HCT116 (cell line): ENCODE data around the gene LMX1A.

Experiments
- POLR2A ChIP-seq: IDR thresholded peaks from 2 replicates; pipeline ENCODE4 v1.7.0; 2011; ENCODE audit warnings: borderline replicate concordance; ENCODE audit not compliant: insufficient read depth, insufficient read length; ENCODE audit errors: extremely low read depth
- POLR2AphosphoS5 ChIP-seq: IDR thresholded peaks from 2 replicates; pipeline ENCODE4 v1.6.1; 2011; ENCODE audit warnings: mild to moderate bottlenecking, low read depth, low read length, moderate library complexity
- TF ChIP-seq, protein P1 (sequence below): IDR thresholded peaks from 2 replicates; pipeline ENCODE4 v1.6.1; 2012
- TF ChIP-seq, protein P2 (sequence below), 3 experiments: fragments of 200-600 bp in 1 of 3; sonication (generic) in 1 of 3; IDR thresholded peaks in 2 of 3; conservative IDR thresholded peaks in 1 of 3; 2 replicates each; pipeline ENCODE4 v1.5.1; 2012 to 2017; ENCODE audit warnings: low read depth in 2 of 3, low read length in 2 of 3, antibody characterized with exemption in 1 of 3, borderline replicate concordance in 1 of 3, control low read depth in 1 of 3, mild to moderate bottlenecking in 1 of 3, mixed read lengths in 1 of 3, mixed run types in 1 of 3, moderate library complexity in 1 of 3; ENCODE audit not compliant: insufficient read depth in 1 of 3
- TF ChIP-seq, protein P3 (sequence below): IDR thresholded peaks from 2 replicates; pipeline ENCODE4 v1.6.1; 2011; ENCODE audit warnings: mild to moderate bottlenecking, low read length, moderate library complexity; ENCODE audit not compliant: insufficient replicate concordance; ENCODE audit errors: extremely low read depth

DNA sequence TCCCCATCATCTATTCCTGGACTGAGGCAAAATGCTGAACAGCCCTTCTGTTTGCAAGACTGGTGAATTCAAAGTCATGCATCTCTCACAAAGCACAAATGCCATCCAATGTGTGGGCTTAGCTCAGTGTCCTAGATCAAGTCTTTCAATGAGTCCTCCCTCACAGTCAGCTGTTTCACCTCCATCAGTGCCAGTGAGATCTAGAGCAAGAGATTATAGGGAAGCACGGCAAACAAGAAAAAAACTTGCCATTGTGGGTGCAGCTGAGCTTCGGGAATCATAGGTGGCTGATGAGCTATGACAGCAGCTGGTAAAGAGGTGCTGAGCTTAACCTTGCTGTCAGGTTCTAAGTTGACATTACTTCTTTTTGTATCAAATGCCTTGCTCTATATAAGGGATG, 130.2 kb downstream of the LMX1A start:
- TF ChIP-seq POLR2A (no peak), POLR2AphosphoS5 (no peak)
- TF ChIP-seq, protein P1, sequence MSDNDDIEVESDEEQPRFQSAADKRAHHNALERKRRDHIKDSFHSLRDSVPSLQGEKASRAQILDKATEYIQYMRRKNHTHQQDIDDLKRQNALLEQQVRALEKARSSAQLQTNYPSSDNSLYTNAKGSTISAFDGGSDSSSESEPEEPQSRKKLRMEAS = no peak
- TF ChIP-seq, protein P2, sequence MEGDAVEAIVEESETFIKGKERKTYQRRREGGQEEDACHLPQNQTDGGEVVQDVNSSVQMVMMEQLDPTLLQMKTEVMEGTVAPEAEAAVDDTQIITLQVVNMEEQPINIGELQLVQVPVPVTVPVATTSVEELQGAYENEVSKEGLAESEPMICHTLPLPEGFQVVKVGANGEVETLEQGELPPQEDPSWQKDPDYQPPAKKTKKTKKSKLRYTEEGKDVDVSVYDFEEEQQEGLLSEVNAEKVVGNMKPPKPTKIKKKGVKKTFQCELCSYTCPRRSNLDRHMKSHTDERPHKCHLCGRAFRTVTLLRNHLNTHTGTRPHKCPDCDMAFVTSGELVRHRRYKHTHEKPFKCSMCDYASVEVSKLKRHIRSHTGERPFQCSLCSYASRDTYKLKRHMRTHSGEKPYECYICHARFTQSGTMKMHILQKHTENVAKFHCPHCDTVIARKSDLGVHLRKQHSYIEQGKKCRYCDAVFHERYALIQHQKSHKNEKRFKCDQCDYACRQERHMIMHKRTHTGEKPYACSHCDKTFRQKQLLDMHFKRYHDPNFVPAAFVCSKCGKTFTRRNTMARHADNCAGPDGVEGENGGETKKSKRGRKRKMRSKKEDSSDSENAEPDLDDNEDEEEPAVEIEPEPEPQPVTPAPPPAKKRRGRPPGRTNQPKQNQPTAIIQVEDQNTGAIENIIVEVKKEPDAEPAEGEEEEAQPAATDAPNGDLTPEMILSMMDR (IDR thresholded peaks at IDR 0.05 in 2 of 3, conservative IDR thresholded peaks at IDR 0.05 in 1 of 3; ENCODE audit: borderline replicate concordance in 1 of 3, insufficient read depth in 1 of 3, low read depth in 2 of 3, low read length in 2 of 3) = no peak
- TF ChIP-seq, protein P3, sequence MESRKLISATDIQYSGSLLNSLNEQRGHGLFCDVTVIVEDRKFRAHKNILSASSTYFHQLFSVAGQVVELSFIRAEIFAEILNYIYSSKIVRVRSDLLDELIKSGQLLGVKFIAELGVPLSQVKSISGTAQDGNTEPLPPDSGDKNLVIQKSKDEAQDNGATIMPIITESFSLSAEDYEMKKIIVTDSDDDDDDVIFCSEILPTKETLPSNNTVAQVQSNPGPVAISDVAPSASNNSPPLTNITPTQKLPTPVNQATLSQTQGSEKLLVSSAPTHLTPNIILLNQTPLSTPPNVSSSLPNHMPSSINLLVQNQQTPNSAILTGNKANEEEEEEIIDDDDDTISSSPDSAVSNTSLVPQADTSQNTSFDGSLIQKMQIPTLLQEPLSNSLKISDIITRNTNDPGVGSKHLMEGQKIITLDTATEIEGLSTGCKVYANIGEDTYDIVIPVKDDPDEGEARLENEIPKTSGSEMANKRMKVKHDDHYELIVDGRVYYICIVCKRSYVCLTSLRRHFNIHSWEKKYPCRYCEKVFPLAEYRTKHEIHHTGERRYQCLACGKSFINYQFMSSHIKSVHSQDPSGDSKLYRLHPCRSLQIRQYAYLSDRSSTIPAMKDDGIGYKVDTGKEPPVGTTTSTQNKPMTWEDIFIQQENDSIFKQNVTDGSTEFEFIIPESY = no peak
